Stimulated activated CD4-positive, alpha-beta T cell treated with anti-CD3 and anti-CD28 coated beads, Interleukin-2, amount 100 ng/mL, for 48 hours (primary cell): Measurements from ENCODE around the gene ZNF438.
"Not testable (repeated sequence)": the region's sequence is repeated elsewhere in the genome, so short reads cannot be mapped to it uniquely, and the experiment has no call there.

Experiments
- DNase-seq, 2 donors: peaks; one replicate each; pipeline ENCODE4 v3.0.0-alpha.2; 2020

ZNF438 gene

DNA sequence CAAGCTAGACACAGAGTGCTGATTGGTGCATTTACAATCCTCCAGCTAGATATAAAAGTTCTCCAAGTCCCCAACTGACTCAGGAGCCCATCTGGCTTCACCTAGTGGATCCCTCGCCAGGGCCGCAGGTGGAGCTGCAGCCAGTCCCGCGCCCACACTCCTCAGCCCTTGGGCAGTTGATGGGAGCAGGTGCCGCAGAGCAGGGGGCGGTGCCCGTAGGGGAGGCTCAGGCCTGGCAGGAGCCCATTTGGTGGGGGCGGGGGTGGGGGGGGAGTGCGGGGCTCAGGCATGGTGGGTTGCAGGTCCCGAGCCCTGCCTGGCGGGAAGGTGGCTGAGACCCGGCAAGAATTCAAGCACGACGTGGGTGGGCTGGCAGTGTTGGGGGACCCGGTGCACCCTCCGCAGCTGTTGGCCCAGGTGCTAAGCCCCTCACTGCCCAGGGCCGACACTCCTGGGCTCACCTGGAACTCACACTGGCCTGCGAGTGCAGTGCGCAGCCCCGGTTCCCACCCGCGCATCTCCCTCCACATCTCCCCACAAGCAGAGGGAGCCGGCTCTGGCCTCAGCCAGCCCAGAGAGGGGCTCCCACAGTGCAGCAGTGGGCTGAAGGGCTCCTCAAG lies 101.7 kb downstream of the ZNF438 start:
- no peak for DNase-seq

DNA sequence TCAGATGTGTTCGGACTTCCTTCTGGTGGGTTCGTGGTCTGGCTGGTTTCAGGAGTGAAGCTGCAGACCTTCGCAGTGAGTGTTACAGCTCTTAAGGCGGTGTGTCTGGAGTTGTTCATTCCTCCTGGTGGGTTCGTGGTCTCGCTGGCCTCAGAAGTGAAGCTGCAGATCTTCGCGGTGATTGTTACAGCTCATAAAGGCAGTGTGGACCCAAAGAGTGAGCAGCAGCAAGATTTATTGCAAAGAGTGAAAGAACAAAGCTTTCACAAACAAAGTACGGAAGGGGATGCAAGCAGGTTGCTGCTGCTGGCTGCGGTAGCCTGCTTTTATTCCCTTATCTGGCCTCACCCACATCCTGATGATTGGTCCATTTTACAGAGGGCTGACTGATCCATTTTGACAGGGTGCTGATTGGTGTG lies 102.3 kb downstream of the ZNF438 start:
- DNase-seq, result not testable (repeated sequence)

DNA sequence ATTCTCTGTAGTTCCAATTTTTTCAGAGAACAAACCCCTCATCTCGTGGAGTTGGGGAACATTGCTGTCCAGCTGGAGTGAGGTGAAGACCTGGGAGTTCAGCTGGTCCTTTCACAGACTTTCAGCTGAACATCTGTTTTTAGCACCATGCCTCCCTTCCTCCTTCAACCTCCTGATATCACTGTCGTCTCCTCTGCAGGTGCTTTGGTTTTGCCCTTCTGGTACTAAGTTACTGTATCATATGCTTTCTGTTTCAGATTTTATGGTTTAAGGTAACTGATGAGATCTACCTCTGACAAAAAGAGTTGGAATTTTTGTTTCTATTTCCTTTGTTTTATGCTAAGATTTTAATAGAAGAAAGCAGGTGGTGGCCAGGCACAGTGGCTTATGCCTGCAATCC lies 102.9 kb downstream of the ZNF438 start:
- DNase-seq, result no peak

DNA sequence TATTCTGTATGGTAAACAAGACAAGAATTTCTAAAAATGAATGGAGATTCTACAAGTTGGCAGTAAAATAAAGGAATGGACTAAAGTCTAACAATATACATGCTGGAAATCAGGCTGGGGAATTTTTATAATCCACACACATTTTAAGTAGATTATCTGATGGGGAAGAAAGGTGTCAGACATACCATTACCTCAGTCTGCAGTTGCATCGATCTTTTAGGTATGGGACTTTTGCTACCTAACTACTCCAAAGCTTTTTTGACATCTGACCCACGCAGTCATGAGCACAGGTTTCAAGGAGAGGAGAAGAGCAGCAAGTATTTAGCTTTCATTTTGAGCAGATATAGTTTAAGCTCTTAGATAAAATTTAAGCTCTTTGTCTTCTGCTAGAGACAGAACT lies 113.0 kb downstream of the ZNF438 start:
- DNase-seq, result no peak

DNA sequence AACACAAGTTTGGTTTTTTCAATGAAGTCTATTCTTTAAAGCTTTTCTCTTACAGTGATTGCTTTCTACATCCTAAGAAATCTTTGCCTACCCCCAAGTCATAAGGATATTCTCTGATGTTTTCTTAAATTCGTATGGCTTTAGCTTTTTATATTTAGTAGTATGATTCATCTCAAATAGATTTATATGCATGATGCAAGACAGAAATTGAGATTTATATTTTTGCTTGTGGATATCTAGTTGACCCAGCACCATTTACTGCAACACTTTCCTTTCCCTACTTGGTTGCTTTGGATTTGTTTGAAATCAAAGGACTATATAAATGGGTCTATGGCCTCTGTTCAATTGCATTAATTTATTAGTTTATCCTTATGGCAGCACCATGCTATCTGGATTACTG lies 113.9 kb downstream of the ZNF438 start:
- no peak for DNase-seq

DNA sequence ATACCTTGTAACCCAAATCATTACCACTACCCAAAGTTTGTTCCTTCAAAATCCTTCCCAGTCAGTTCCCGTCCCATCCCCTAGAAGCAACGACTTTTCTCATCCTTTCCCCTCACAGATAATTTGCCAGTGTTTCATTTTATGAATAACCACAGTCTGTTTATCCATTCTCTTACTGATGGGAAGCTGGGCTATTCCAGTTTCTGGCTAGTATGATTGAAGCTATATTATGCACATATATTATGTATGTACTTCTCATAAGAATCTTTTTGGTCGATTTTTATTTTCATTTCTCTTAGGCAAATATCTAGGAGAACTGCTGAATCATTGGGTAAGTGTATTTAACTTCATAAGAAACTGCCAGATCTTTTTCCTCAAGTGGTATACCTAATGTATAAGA lies 114.6 kb downstream of the ZNF438 start:
- no peak for DNase-seq

DNA sequence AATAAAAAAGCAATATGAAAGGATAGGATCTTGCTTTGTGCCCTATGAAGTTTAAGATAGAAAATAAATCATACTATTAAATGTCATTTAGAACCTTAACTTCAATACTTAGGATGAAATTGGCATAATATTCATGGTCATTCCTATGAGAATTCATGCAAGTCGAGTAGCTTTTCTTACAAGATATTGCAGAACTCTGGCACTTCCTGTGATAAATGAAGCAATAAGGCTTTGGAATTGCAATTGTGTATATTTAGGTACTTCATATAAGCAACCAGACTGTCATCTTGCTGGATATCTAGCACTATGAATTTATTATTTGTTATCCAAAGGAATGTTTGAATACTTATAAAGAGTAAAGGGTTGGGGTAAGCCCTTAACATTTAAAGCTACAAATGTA lies 116.5 kb downstream of the ZNF438 start:
- no peak for DNase-seq

DNA sequence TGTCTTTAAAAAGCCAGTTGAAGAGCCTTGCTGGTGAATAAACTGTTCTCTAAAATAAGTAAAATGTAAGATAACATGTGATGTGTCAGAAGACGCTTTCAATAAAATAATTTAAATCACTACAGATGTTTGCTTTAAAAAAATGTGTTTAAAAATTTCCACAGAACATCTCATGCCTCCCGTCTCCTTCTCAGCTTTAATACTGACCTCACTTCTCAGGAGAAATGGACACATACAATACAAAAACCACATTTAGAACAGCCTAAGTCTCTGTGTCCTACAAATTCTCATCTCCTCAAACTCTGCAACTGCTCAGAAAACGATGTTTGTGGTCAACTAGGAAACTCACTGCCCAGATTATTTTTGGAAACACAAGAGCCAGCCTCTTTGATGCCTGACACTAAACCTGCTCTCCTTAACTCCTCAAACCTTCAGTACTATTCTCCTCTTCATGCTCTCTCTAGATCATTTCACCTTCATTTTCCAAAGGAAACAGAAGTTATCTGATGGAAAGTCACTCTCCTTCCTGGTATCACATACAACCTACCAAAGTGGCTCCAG lies 120.3 kb downstream of the ZNF438 start:
- DNase-seq, result no peak

DNA sequence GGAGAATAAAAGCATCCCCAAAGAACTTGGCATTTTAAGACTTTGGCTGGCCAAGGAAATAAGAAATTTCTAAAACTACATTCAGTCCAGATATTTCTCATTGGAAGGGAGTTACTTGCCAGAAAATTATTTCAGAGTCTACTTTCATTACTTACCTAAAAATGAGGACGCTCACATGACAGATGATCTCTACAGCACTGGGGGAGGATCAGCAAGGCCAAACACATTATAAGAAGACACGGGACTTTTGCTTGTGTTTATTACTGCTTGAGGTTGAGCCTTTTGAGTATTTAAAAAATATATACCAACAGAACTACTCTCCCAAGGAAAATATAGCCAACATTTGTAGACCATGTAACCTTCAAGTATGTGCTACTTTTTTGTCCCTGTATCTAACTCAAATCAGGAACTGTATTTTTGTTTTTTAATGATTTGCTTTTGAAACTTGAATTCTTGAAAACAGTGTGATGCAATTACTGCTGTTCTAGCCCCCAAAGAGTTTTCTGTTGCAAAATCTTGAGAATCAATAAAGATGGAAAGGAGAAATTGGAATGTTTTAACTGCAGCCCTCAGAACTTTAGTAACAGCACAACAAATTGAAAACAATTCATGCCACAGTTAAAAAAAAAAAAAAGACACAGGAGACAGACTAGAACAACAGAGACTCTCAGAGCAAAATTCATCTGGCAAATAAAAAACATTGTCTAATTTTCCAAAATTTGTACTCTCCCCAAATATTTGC lies 128.1 kb downstream of the ZNF438 start:
- DNase-seq, result no peak

DNA sequence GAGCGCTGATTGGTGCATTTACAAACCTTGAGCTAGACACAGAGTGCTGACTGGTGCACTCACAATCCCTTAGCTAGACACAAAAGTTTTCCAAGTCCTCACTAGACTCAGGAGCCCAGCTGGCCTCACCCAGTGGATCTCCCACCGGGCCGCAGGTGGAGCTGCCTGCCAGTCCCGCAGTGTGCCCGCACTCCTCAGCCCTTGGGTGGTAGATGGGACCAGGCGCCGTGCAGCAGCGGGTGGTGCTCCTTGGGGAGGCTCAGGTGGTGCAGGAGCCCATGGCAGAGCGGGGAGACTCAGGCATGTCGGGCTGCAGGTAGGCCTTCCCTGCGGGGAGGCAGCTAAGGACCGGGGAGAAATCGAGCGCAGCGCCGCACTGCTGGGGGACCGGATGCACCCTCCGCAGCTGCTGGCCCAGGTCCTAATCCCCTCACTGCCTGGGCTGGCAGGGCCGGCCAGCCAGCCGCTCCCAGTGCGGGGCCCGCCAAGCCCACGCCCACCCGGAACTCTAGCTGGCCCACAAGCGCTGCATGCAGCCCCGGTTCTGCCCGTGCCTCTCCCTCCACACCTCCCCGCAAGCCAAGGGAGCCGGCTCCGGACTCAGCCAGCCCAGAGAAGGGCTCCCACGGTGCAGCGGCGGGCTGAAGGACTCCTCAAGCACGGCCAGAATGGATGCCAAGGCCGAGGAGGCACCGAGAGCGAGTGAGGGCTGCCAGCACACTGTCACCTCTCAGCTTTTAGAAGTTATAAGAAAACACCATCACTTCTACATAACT lies 128.9 kb downstream of the ZNF438 start:
- no peak for DNase-seq

DNA sequence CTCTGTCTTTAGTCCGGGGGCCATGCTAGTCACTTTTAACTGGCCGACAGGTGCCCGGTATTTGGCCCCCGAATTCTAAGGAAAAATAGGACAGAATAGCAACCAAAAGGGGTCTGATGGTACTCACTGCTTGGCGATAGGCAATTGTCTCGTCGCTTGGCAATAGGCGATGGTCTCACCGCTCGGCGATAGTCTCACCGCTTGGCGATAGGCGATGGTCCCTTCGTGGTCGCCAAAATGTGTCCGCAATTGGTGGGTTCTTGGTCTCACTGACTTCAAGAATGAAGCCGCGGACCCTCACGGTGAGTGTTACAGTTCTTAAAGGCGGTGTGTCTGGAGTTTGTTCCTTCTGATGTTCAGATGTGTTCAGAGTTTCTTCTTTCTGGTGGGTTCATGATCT lies 130.2 kb downstream of the ZNF438 start:
- not testable (repeated sequence) for DNase-seq

DNA sequence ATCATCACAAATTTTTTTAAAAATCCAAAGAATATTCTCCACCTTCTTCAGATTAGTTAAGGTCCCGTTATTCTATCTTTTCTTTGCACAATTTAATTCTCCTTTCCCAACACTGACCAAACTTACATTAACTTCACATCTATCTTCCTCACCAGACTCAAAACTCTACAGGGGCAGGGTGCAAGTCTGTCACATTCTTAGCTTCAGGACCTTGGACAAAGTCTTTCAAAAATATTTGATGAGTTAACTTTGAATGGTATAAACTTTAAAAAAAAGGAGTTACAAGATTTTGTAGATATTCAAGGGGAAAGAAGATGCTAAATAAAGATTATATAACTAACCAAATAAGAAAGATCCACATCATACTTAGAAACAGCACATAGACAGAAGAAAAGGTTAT lies 132.7 kb downstream of the ZNF438 start:
- DNase-seq, result no peak

DNA sequence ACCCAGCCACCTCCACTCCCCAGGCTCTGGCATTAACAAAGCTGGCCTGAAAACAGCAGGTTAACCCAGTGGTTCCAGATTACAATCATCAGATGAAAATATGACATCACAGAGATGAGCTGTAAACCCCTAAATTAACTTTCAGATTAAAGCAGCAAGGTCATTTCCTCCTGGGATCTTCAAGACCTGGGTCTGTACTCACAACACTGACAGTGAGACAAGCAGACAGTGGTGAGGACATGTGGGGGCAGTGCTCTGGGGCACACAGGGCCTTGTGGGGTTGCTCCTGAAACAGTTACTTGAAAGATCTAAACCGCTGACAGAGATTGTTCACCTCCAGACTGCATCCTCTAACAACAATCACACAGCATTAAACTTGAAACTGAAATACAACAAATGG lies 134.1 kb downstream of the ZNF438 start:
- no peak for DNase-seq

DNA sequence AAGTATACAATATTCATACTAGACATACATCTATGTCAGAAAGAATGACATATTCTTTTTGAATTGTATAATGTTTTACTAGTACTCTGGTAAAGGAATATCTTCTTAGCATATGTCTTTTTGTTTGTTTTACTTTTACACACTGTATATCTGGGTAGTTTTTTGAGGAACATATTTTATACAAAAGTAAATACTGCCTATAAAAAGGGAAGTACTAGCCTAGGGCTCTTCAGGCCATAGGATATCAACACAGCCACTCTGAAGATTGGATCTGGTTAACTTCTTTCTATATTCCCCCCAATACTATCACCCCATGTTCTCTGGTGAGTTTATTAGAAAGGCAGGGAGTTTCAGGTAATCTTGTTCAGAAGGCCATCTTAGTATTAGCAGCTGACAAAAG lies 134.6 kb downstream of the ZNF438 start:
- no peak for DNase-seq

DNA sequence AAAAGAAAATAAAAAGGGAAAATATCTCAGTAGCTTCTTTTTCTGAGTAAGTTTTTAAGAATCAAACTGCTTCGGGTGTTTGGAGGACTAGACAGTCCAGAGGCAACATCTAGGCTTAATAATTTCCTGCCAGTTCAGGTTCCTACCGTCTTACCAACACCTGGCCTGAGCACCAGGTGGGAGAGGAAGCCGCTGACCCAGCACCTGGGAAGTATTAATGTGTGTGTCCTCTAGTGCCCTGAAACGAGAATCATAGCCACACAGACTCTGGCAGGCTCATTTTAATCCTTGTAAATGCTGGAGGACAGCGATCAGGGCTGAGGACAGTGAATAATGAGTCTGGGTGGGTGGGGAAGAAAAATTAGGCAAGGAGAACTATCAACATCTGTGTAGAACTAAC lies 137.4 kb downstream of the ZNF438 start:
- DNase-seq, result no peak

DNA sequence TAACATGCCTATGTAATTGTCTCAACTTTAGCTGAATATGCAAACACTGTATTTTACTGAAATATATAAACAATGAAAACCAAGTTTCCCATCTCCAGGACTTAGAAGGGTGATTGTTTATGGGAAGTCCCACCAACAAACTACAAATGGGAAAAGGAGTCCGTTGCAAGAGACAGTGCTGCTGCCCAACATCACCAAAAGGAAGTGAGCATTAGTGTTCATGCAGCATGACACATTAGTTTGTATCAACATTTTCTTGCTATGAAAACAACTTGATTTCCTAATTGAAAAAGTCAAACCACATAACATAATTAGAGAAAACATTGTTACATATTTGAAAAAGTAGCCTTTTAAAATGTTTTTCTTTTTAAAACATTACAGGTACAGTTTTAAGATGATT lies 138.5 kb downstream of the ZNF438 start:
- no peak for DNase-seq

DNA sequence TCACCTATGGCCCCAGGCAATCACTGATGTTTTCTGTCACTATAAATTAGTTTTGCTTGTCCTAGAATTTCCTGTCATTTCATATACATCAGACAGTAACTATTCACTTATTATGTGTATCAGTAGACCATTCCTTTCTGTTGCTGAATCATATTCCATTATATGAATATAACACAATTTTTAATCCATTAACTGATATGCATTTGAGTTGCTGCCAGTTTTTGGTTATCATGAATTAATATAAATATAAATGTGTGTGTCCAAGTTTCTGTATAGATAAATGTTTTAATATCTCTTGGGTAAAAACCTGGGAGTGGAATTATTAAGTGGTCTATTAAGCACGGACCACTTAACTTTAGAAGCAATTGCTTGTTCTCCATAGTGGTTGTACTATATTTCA lies 143.8 kb downstream of the ZNF438 start:
- no peak for DNase-seq

DNA sequence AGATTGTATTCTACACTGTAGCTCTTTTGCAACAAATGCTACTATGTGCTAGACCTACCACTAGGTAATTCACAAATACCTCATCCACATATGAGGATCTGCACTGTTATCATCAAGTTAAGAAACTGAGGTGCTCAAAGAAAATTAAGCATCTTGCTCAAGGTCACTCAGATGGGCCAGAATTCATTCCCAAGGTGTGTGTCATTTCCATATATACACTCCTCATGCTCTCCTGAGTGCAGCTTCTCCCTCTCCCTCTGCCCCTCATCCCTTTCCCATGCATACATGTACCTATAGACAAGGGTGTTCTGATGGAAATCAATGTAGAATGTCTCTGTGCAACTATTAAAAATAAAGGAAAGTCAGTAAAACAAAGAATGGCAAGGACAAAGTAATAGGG lies 146.2 kb downstream of the ZNF438 start:
- DNase-seq, result no peak

DNA sequence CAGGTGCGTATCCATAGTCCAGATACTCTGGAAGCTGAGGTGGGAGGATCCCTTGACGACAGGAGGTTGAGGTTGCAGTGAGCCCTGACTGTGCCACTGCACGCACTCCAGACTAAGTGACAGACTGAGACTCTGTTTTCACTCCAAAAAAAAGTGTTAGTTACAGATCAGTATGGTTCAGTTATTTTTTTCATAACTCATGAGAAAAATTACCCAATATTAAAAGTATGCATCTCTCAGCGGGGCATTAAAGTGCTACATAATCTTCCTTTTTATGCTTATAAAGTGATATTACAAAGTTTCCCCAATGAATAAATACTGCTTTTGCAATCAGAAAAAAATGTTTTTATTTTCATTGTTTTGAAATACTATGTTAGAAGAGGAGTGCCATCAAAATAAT lies 147.9 kb downstream of the ZNF438 start:
- no peak for DNase-seq

DNA sequence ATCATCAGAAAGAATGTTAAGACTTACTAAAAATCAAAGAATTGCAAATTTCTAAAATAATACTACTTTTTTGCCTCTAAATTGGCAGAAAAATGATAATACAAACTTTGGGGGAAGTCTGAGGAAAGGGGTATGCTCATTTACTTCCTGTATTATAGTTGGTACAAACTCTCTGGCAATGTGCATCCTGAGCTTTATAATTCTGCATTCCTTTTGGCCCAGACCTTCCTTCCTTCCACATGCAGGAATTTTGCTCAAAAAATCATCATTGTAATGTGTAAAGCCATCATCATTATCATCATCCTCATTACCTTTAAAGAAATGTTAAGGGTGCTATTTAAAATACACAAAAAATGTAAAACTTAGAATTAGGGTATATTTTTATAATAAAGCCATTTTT lies 148.5 kb downstream of the ZNF438 start:
- no peak for DNase-seq

DNA sequence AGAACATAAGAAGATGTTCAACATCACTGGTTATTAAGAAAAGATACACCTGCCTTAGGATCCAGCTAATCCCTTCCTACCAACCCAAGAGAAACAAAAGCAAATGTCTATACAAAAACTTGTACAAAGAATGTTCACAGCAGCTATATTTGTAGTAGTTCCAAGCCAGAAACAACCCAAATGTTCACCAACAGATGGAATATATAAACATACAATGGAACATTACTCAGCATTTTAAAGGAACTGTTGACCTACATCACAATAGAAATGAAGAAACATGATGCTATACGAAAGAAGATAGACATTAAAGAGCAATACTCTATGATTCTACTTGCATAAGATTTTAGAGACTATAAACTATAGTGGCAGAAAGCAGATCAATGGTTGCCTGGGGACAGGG lies 149.4 kb downstream of the ZNF438 start:
- no peak for DNase-seq

DNA sequence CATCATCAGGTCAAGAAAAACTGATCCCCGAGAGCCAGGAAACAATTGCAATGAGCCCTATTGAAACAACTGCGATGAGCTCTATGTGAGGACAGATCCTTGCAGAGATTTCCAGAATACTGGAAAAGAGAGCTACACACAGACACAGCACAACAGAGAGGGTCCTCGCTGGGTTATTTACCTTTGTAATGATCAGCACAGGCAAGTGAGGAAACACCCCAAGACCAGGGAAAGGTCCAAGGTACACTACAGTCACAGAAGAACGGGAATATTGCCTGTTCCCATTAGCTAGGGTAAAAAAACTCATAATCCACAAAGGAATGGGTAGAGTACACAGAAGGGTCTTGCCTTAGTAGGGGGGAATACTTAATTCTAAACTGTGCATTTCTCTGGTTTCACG lies 152.7 kb downstream of the ZNF438 start:
- DNase-seq, result no peak

DNA sequence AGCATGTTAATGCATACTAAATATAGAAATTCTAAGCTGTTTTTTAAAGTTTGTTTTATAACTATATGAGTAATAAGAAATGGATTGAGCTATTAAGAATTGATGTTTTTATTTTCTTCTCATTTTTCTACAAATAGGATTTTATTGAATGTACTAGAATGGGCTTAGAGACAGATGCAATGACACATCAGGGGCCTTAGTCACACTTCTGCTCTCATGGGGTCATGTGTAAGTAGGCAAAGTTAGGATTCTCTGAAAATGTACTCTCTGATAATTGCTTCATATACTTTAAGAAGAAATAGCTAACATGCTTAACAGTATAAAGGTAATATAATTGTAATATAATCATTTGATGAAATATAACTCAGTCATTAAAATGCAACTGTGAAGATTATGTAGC lies 154.6 kb downstream of the ZNF438 start:
- DNase-seq, result no peak

DNA sequence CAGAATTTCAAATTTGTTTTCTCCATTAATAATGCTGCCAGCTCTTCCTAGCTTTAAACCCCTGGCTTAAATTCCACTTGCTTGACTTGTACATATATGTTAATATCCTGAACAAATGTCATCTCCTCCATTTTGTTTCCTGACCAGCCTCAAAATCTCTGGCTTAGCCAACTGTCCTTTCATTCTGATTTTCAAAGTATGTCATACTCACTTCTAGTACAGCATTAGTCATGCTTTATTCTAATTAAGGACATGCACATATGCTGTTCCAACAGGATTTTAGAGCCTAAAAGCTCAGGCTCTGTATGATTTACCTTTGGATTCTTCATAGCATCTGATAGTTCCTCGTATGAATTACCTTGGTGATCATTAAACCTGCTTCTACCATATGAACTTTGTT lies 158.3 kb downstream of the ZNF438 start:
- no peak for DNase-seq
